Glomerular endothelial cell (primary cell): ENCODE data around the gene INPP5A. TPM values are rescaled to one million over a fixed set of nuclear protein-coding genes. Genes with fewer than 3 reads are reported as not detected.
"Not testable (repeated sequence)": the region's sequence is repeated elsewhere in the genome, so short reads cannot be mapped to it uniquely, and the experiment has no call there.

ENCODE experiments used
- DNase-seq: peaks from one replicate; pipeline ENCODE4 v3.0.0-alpha.2; 2011; ENCODE audit warnings: low read depth, low spot score; ENCODE audit errors: extremely low read depth
- total RNA-seq: library from RNA; depleted of rRNA; stranded (reverse); fragments of >200 nt; gene quantifications from 2 replicates; pipeline ENCODE4 v1.2.3, GENCODE V29; 2015

INPP5A gene
- total RNA-seq, 1 donor from 2014 or later: 43.9 TPM

DNA sequence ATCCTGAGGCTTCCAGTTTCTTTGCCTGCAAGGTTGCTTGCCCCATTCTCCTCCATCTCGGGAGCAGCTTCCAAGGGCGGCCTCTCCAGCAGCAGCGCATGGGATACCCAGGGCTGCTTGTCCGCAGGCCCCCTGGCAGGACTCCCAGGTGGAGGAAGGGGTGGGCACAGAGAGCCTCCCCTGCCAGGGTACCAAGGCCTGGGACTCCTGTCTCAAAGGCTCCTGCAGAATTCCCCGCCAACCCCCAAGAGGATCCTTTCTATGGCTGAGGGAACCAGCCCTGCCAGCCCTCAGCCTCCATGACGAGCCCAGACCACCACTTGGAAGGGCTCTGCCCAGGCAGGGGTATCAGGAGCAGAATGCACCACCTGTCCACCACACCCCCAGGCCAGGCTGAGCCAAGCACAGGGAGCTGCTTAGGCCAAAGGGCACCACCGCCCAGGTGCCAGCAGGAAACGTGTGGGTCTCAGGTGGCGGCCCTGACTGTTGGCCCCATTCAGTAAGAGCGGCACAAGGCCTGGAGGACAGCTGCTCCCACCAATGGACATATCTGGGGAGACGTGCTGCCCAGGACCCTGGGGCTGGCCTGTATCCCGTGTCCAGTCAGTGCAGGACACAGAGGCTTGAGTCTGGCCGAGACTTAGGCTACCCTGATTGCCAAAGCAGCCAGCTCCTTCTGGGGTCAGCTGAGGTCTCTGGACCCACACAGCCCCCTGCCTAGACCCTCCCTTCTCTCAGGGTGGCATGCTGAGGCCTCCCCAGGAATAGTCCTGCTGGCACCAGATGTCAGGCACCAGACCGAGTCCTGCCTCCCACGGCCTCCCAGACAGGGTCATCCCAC lies 33.8 kb upstream of the INPP5A start:
- no peak for DNase-seq

DNA sequence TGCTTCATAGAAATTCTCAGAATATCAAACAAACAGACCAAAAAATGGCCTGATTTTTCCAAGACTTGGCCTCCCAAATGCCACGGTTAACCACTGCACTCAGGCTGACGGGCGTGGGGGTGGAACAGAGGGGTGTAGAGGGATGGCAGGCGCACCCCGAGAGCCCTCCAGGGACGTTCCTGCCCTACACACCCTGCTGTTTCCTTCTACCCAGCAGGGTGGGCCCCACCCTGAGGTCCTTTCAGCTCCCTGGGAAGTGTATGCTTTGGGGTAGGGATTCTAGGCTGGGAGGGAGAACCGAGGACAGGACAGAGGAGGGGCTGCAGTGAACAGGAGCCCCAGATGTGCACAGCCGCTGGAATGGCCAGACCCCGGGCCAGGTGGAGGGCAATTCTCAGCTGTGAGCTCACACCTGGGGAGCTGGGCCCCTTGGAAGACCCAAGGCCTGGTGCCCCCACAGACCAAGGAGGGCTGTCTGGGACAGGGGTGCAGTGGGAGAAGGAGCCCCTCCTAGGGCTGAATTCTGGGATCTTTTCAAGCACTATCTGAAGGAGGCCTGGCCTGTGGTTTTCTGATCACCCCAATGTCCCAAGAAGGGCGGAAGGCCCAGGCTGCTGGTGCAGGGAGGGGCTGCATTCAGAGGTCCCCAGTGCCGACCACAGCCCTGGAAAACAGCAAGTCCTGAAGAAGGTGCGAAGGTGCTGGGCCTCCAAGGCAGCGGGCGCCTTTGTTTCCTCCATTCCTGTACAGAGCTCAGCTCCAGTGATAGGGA lies 32.9 kb upstream of the INPP5A start:
- no peak for DNase-seq

DNA sequence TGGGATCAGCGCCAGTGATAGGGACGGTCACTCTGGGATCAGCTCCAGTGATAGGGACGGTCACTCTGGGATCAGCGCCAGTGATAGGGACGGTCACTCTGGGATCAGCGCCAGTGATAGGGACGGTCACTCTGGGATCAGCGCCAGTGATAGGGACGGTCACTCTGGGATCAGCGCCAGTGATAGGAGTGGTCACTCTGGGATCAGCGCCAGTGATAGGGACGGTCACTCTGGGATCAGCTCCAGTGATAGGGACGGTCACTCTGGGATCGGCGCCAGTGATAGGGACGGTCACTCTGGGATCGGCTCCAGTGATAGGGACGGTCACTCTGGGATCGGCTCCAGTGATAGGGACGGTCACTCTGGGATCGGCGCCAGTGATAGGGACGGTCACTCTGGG lies 32.0 kb upstream of the INPP5A start:
- DNase-seq: not testable (repeated sequence)

DNA sequence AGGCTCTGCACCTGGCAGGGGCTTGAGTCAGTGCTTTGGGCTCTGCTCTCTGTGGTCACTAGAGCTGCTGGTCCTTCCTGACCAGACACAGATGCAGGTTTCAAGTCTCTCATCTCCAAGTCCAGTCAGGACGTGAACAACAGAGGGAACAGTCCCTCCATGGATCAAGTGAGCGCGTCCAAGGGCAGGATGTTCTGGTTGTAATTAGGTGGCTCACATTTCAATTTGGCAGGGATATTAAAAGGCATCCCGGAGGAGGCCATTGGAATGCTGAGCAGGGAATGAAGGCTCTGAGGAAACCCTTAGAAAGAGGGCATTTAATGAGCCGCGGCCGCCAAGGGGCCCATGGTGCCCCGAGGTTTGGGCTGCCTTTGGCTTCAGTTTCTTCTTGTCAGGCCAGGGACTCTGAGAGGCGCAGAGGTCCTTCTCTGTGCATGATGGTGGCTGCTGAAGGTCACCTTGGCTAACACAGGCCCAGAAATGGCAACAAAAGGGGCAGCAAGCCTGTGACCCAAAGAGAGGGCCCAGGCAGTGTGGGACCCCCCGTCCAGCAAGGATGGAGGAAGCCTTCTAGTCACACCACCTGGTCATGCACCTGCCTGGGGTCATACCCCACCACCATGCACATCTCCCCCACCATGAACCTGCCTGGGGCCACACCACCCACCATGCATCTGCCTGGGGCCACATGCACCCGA lies 30.7 kb upstream of the INPP5A start:
- DNase-seq: no peak

- no peak for DNase-seq
Observed at GRCh38 chr10:132507409-132507955, 30.1 kb upstream of the INPP5A start.

GRCh38 chr10:132507956-132508490 lies 29.6 kb upstream of the INPP5A start:
- no peak for DNase-seq

GRCh38 chr10:132508581-132509443 lies 28.8 kb upstream of the INPP5A start:
- no peak for DNase-seq

DNA sequence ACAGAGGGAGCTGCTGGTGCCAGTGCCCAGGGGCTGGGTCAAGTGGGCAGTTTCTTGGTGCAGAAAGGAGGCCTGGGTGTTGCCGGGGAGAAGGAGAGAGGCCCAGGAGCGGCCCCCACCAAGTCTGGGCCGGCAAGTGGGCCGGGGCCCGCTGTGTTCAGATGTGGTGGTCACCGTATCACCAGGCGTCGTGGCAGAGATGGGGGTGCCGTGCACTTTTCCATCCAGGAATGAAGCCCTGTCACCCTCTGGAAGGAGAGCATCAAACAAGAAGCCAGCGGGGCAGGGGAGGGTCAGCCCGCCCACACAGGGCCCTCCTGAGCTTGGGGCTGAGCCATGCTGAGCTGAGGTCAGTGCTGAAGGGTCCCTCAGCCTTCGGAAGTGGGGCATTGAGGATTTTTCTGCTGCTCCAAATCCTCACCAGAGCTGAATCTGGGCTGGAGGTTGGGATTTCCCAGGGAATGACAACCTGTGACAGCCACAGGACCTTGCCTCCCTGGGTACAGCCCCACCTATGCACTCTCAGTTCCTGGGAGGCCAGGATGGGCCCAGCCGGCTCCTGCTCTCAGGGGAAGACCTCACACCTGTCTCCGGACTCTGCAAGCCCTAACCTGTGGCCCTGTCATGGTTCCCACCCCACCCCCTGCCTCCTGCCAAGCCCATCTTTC lies 27.9 kb upstream of the INPP5A start:
- DNase-seq: no peak

- no peak for DNase-seq
Observed at GRCh38 chr10:132510174-132510611, 27.4 kb upstream of the INPP5A start.

DNA sequence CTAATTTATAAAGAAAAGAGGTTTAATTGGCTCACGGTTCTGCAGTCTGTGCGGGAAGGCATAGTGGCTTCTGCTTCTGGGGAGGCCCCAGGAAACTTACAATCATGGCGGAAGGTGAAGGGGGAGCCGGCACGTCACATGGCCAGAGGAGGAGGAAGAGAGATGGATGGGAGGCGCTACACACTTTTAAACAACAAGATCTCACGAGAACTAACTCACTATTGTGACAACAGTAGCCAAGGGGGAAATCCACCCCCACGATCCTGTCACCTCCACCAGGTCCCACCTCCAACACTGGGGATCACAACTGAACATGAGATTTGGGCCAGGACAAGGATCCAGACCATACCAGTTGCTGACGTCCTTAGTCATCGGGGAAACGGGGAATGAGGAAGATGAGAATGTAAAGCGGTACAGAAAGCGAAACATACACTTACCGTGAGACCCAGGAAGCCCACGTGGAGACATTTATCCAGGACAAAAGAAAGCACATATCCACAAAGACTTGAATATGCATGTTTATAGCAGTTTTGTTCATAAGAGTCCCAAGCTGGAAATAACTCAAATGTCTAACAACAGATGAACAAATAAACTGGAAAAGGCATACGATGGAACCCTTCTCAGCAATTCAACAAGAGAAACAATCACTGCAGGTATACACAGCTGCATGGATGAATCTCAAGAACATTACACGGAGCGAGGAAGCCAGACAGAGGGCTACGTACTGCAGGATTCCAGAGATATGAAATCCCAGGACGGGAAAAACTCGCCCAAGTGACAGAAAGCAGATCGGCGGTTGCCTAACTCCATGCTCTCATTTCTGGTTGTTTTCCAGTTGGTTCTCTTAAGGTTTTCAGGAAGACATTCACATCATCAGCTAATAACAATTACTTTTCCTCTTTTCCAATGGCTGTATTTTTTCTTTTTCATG lies 26.2 kb upstream of the INPP5A start:
- no peak for DNase-seq

- DNase-seq: no peak
Observed at GRCh38 chr10:132512052-132512442, 25.5 kb upstream of the INPP5A start.

DNA sequence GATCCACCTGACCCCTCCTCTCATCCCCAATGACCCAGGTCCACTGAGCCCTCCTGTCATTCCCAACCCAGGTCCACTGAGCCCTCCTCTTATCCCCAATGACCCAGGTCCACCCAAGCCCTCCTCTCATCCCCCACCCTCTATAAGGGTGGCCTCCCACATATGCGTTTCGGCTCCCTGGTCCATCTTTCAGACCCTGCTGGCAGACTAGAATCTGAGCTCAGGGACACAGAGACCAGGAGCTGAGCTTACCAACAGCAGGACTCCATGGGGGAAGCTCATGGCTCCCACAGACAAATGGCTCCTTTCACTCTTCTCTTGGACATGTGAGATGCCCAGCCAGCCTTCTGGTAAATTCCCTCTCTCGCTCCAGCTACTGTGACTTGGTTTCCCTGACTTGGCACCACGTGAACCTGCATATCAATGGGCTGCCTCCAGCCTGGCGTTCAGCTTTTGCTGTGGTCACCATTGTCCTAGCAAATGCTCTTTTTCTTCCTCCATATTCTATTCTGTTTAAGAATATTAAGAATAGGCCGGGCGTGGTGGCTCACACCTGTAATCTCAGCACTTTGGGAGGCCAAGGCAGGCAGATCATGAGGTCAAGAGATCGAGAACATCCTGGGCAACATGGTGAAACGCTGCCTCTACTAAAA lies 24.8 kb upstream of the INPP5A start:
- no peak for DNase-seq

GRCh38 chr10:132514821-132515520 lies 22.6 kb upstream of the INPP5A start:
- no peak for DNase-seq

DNA sequence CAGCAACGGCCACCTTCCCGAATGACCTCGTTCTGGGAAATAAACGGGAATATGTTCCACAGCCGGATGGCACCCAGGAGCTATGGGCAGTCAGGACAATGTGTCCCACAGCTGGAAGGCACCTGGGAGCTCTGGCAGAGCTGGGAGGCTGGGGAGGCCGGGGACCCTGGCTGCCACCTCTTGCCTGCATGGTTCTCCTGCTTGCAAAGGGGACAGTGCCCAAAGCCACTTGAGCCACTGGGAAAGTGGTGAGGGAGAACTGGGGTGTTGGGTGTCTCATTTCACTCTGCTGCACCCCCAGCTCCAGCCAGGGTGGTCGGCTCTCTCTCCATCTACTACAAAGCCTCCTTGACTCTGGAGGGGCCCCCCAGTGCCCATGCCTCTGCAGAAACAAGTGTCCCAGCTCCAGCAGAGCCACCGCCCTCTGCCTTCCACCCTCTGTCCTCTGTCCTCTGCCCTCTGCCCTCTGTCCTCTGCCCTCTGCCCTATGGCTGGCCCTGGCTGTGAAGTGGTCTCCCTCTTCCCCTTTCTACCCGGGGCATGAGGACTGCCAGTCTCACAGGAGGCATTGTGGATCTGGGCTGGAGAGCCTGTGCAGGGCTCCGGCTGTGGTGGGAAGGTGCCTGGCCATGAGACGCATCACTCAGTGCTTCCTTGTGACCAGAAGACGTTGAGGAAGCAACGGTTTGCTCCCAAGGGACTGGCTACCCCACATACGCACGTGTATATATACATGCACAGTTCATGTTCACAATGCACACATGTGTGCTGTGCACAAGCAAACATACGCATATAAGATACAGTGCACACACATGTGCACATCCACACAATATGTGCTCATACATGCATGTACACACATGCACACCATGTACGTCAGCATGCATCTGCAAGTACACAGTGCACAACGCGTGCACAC lies 21.5 kb upstream of the INPP5A start:
- DNase-seq: no peak

DNA sequence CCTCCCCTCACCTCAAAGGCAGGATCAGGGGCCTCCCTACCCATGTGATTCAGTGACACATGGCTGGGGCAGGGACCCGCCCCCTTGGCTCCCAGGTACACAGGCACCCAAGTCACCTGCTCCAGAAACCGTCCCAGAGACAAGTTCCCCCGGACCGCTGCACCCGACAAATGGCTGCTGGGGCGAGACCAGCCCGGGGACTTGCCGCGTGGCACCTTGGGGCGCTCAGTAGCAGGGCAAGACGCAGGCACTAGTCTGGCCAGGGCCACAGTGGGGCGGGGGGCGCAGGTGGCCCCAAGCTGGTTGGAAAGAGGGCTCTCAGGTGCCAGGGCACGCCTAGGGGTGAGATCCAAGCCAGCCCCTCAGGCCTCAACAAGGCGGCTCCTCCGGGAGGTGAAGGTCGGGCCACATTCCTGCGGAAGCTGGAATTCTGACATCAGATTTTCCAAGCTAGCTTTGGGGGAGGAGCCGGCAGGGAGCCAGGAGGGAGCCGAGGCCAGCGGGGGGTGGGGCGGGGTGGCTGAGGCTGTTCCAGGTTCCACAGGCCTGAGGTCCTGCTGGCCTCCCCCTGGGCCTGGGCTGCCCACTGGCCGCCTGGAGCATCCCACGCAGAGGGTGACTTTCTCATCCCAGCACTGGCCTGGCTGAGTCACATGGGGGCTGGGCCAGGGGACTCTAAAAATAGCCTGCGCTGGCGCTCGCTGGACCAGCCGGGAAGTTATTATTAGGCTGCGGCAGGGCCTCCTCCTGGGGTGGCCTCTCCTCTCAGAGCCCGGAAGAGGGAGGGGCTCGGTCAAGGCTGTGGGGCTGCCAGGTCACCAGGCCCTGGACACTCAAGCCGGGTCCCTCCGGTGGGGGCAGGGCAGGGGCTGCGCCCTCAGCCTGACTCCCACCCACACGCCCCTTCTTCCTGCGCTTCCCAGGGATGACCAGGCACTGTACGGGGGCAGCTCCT lies 20.5 kb upstream of the INPP5A start:
- peak; percentile 12 for DNase-seq
